Measurements from ENCODE around the gene NAPA. TPM values are rescaled to one million over a fixed set of nuclear protein-coding genes. Genes with fewer than 3 reads are reported as not detected.

Gene NAPA
- total RNA-seq, 1 donor from 2014 or later: 132 TPM

- Histone ChIP-seq H3K9me3 (ENCODE audit: insufficient read depth, low read depth, low read length) (no peaks in the 10 kb centered on the region), H3K79me2 (ENCODE audit: insufficient read depth, low read length) (no peaks in the 10 kb centered on the region), H3K4me3 (ENCODE audit: insufficient read depth, low read depth, low read length) (no peak overlapping the region), H2AFZ (ENCODE audit: low read depth, low read length) (no peak overlapping the region), H4K20me1 (ENCODE audit: insufficient read depth, low read length) (no peaks in the 10 kb centered on the region), H3K4me2 (ENCODE audit: low read length) (no peak overlapping the region), H3K27ac (ENCODE audit: low read depth, low read length) (no peak overlapping the region), H3K36me3 (ENCODE audit: insufficient read depth, low read length) (no peaks in the 10 kb centered on the region), H3K9ac (ENCODE audit: low read length) (no peak overlapping the region), H3K27me3 (ENCODE audit: insufficient read depth, low read length) (peaks cover 8% of the 10 kb centered on the region), H3K4me1 (ENCODE audit: insufficient read depth, low read length) (no peaks in the 10 kb centered on the region)
- no peak overlapping the region for H3K4me3 Mint-ChIP-seq (ENCODE audit: unreplicated experiment)
- peaks cover 4% of the 10 kb centered on the region for H3K4me1 Mint-ChIP-seq (ENCODE audit: low read depth, unreplicated experiment)
- no peaks in the 10 kb centered on the region for H3K9me3 Mint-ChIP-seq (ENCODE audit: unreplicated experiment)
- FAIRE-seq (no peak), DNase-seq (ENCODE audit: low read depth) (no peak)
- no peaks in the 10 kb centered on the region for H3K36me3 Mint-ChIP-seq (ENCODE audit: low read depth, unreplicated experiment)
- no peak overlapping the region for H3K27ac Mint-ChIP-seq (ENCODE audit: unreplicated experiment)
- H3K27me3 Mint-ChIP-seq (ENCODE audit: low read depth, unreplicated experiment): peaks cover 2% of the 10 kb centered on the region
- TF ChIP-seq EZH2 (IDR thresholded peaks at IDR 0.05; ENCODE audit: insufficient read depth, low read length): no peak
- TF ChIP-seq CTCF (IDR thresholded peaks at IDR 0.05; ENCODE audit: insufficient read depth, low read depth, low read length): no peak
Measured at GRCh38 chr19:47561440-47562057, 46.7 kb upstream of the NAPA start.

- no peaks in the 10 kb centered on the region for H4K20me1 ChIP-seq (ENCODE audit: insufficient read depth, low read length)
- H3K9me3 ChIP-seq (ENCODE audit: insufficient read depth, low read depth, low read length): no peaks in the 10 kb centered on the region
- FAIRE-seq (no peak), DNase-seq (ENCODE audit: low read depth) (no peak)
- Mint-ChIP-seq H3K27ac (ENCODE audit: unreplicated experiment) (no peak overlapping the region), H3K27me3 (ENCODE audit: low read depth, unreplicated experiment) (peaks cover 2% of the 10 kb centered on the region), H3K4me3 (ENCODE audit: unreplicated experiment) (no peak overlapping the region), H3K4me1 (ENCODE audit: low read depth, unreplicated experiment) (peaks cover 4% of the 10 kb centered on the region), H3K9me3 (ENCODE audit: unreplicated experiment) (no peaks in the 10 kb centered on the region), H3K36me3 (ENCODE audit: low read depth, unreplicated experiment) (no peaks in the 10 kb centered on the region)
- H3K79me2 ChIP-seq (ENCODE audit: insufficient read depth, low read length): no peaks in the 10 kb centered on the region
- H3K4me3 ChIP-seq (ENCODE audit: insufficient read depth, low read depth, low read length): no peak overlapping the region
- H3K27me3 ChIP-seq (ENCODE audit: insufficient read depth, low read length): peaks cover 8% of the 10 kb centered on the region
- TF ChIP-seq EZH2 (IDR thresholded peaks at IDR 0.05; ENCODE audit: insufficient read depth, low read length) (no peak), CTCF (IDR thresholded peaks at IDR 0.05; ENCODE audit: insufficient read depth, low read depth, low read length) (no peak)
- no peaks in the 10 kb centered on the region for H3K36me3 ChIP-seq (ENCODE audit: insufficient read depth, low read length)
- H3K9ac ChIP-seq (ENCODE audit: low read length): no peak overlapping the region
- no peaks in the 10 kb centered on the region for H3K4me1 ChIP-seq (ENCODE audit: insufficient read depth, low read length)
- no peak overlapping the region for H3K4me2 ChIP-seq (ENCODE audit: low read length)
- H2AFZ ChIP-seq (ENCODE audit: low read depth, low read length): no peak overlapping the region
- H3K27ac ChIP-seq (ENCODE audit: low read depth, low read length): no peak overlapping the region
Measured at GRCh38 chr19:47560999-47561398, 46.1 kb upstream of the NAPA start.

GRCh38 chr19:47550129-47550528 is 35.3 kb upstream of the NAPA start:
- H3K36me3 ChIP-seq (ENCODE audit: insufficient read depth, low read length): no peaks in the 10 kb centered on the region
- Mint-ChIP-seq H3K4me1 (ENCODE audit: low read depth, unreplicated experiment) (no peaks in the 10 kb centered on the region), H3K27ac (ENCODE audit: unreplicated experiment) (no peak overlapping the region), H3K4me3 (ENCODE audit: unreplicated experiment) (no peak overlapping the region), H3K27me3 (ENCODE audit: low read depth, unreplicated experiment) (peaks cover 6% of the 10 kb centered on the region), H3K36me3 (ENCODE audit: low read depth, unreplicated experiment) (no peaks in the 10 kb centered on the region), H3K9me3 (ENCODE audit: unreplicated experiment) (no peaks in the 10 kb centered on the region)
- peaks cover 15% of the 10 kb centered on the region for H3K27me3 ChIP-seq (ENCODE audit: insufficient read depth, low read length)
- no peak overlapping the region for H3K4me2 ChIP-seq (ENCODE audit: low read length)
- H3K79me2 ChIP-seq (ENCODE audit: insufficient read depth, low read length): no peaks in the 10 kb centered on the region
- H3K9ac ChIP-seq (ENCODE audit: low read length): no peak overlapping the region
- DNase-seq (ENCODE audit: low read depth): no peak
- H3K27ac ChIP-seq (ENCODE audit: low read depth, low read length): no peak overlapping the region
- H3K4me3 ChIP-seq (ENCODE audit: insufficient read depth, low read depth, low read length): no peak overlapping the region
- H3K4me1 ChIP-seq (ENCODE audit: insufficient read depth, low read length): no peaks in the 10 kb centered on the region
- no peaks in the 10 kb centered on the region for H4K20me1 ChIP-seq (ENCODE audit: insufficient read depth, low read length)
- no peak for TF ChIP-seq EZH2 (IDR thresholded peaks at IDR 0.05; ENCODE audit: insufficient read depth, low read length)
- no peak for TF ChIP-seq CTCF (IDR thresholded peaks at IDR 0.05; ENCODE audit: insufficient read depth, low read depth, low read length)
- no peak for FAIRE-seq
- no peaks in the 10 kb centered on the region for H3K9me3 ChIP-seq (ENCODE audit: insufficient read depth, low read depth, low read length)
- H2AFZ ChIP-seq (ENCODE audit: low read depth, low read length): no peak overlapping the region
